CD4-positive, alpha-beta T cell treated with Interleukin-12 subunit alpha and Interleukin-12 subunit beta, for 1 hour (primary cell): ENCODE measurements around the gene CDH13.

Experiments
- DNase-seq: peaks from one replicate; pipeline ENCODE4 v3.0.0-alpha.2; 2020

CDH13 gene

GRCh38 chr16:83835586-83836566 lies 1209.1 kb downstream of the CDH13 start:
- no peak for DNase-seq

DNA sequence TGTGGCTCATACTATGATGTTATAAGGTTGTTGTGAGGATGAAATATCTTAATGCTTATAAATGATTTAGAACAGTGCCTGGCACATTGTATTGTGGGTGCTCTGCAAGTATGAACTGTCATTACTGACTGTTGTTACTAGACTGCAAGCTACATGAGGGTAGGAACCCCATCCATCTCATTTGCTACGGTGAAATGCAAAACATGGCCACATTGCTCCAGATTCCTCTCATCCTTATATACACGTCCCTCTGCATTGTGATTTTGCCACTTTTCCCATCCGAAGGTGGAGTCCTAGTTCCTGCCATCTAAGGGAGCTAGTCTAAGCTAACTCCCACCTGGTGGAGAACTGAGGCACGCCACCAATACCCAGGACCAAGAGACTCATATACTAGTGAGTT lies 1210.8 kb downstream of the CDH13 start:
- DNase-seq = no peak

- no peak for DNase-seq
Observed at GRCh38 chr16:83838151-83838550, 1211.4 kb downstream of the CDH13 start.

DNA sequence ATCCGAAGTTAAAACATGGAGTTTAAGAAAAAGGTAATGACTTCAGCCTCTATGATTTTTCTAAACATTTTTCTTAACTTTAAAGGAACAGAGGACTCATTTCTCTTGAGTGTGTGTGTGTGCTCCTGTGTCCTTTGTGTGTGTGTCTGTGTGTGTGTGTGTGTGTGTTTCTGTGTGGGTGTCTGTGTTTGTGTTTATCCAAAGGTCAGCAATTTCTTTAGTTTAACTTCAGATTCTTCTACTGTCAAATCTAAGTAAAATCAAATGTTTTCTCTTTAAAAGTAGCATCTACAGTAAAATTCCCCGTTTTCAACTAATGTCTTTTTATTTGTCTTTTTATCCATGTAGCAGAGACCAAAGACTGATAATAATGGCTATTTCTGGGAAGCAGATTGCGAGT lies 1212.8 kb downstream of the CDH13 start:
- no peak for DNase-seq

- DNase-seq = no peak
Observed at GRCh38 chr16:83840060-83840617, 1213.4 kb downstream of the CDH13 start.

DNA sequence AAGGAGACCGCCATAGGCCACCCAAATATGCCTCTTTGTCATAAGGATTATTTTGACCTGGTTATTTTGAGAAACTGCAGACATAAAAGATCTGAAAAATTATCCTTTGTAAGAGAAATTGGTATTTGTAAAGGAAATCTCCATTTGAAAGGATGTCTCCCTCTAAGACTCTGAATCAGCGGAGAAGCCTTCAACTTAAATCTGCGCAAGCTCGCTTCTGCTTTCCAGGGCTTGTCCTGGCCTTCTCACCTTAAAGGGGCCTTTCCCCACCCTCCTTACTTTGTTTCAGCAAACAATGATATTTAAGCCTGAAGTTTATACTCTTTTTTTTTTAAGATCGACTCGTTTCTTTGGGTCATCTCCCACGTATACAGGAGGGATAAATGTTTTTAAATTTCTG lies 1215.5 kb downstream of the CDH13 start:
- DNase-seq = no peak

GRCh38 chr16:83842756-83843507 lies 1216.2 kb downstream of the CDH13 start:
- DNase-seq = no peak

GRCh38 chr16:83843657-83844056 lies 1216.9 kb downstream of the CDH13 start:
- no peak for DNase-seq

DNA sequence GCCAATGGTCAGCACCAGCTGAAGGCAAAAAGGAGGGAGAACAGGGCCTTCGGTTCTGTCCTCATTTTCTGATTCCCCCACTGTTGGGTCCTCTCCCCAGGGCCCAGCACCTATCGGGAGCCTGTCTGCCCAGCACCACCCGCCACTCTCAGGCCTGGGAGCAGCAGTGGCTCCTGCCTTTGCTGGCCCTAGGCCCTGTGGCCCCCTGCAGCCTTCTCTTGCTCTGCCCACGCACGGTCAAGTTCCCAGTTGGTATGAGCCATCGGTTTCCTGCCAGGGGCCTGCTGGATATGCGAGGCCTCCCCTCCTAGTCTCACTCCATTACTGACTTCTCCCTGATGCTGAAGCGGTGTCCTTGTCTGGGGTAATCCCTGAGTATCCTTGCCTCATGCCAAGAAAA lies 1218.5 kb downstream of the CDH13 start:
- no peak for DNase-seq

GRCh38 chr16:83847371-83848225 lies 1220.8 kb downstream of the CDH13 start:
- DNase-seq = no peak

DNA sequence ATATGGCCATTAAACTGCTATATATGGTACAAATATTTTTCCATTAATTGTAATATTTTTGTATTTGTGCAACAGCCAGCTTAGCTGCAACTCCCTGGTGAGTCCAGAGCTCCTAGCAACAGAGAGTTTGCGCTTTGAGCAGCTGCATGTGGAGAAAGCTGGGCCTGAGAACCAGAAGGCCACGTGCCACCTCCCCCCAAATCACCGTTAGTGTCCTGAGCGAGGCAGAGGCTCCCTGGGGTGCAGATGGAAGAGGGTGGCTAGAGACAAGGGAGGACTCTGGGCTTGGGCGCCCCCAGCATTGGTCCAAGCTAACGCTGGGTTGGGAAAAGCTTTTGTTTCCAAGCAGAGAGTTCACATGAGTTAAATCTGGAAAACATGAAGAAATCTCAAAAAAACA lies 1222.7 kb downstream of the CDH13 start:
- no peak for DNase-seq
